ENCODE measurements around the gene PAX8. TPM values are rescaled to one million over a fixed set of nuclear protein-coding genes. Genes with fewer than 3 reads are reported as not detected.

The PAX8 gene
- total and polyA plus RNA-seq, 2 of the 13 experiments (the other 11 are each of a cell fraction or from before 2014, with no cell fraction given) = 1.5 to 8.8 TPM

GRCh38 chr2:113174376-113174750 lies 104.4 kb downstream of the PAX8 start (continued):
- TF ChIP-seq ZNF556 (CRISPR knock-in tag; IDR thresholded peaks at IDR 0.05; ENCODE audit: borderline replicate concordance) (no peak), ELF3 (CRISPR knock-in tag; IDR thresholded peaks at IDR 0.05) (no peak), ZKSCAN8 (CRISPR knock-in tag; IDR thresholded peaks at IDR 0.05; ENCODE audit: borderline replicate concordance) (no peak), NFE2L1 (CRISPR knock-in tag; IDR thresholded peaks at IDR 0.05; ENCODE audit: borderline replicate concordance) (no peak), ZNF546 (CRISPR knock-in tag; conservative IDR thresholded peaks at IDR 0.05) (no peak), SSRP1 (CRISPR knock-in tag; IDR thresholded peaks at IDR 0.05) (no peak), THRA (CRISPR knock-in tag; IDR thresholded peaks at IDR 0.05; ENCODE audit: borderline replicate concordance) (no peak), ZNF230 (CRISPR knock-in tag; IDR thresholded peaks at IDR 0.05) (no peak), GTF2F1 (IDR thresholded peaks at IDR 0.05; ENCODE audit: low read length) (no peak), ZKSCAN1 (IDR thresholded peaks at IDR 0.05; ENCODE audit: low read length) (no peak), ZNF333 (CRISPR knock-in tag; IDR thresholded peaks at IDR 0.05; ENCODE audit: borderline replicate concordance) (no peak), KAT2B (IDR thresholded peaks at IDR 0.05; ENCODE audit: borderline replicate concordance, low read depth, low read length) (no peak), ARNT (IDR thresholded peaks at IDR 0.05) (no peak), POLR2AphosphoS5 (IDR thresholded peaks at IDR 0.05; ENCODE audit: low read depth, low read length) (no peak), HMG20B (CRISPR knock-in tag; conservative IDR thresholded peaks at IDR 0.05) (no peak), ZNF570 (CRISPR knock-in tag; IDR thresholded peaks at IDR 0.05; ENCODE audit: borderline replicate concordance) (no peak), TBX2 (CRISPR knock-in tag; IDR thresholded peaks at IDR 0.05; ENCODE audit: borderline replicate concordance) (no peak), PAXIP1 (CRISPR knock-in tag; conservative IDR thresholded peaks at IDR 0.05) (no peak), SUZ12 (IDR thresholded peaks at IDR 0.05; ENCODE audit: low read depth, low read length) (no peak), MYC (CRISPR knock-in tag; IDR thresholded peaks at IDR 0.05; ENCODE audit: borderline replicate concordance) (no peak), STAG1 (CRISPR knock-in tag; IDR thresholded peaks at IDR 0.05) (no peak), ZNF619 (CRISPR knock-in tag; IDR thresholded peaks at IDR 0.05) (no peak), CAMTA2 (CRISPR knock-in tag; IDR thresholded peaks at IDR 0.05; ENCODE audit: borderline replicate concordance) (no peak), RORA (CRISPR knock-in tag; IDR thresholded peaks at IDR 0.05) (no peak), NFE2 (CRISPR knock-in tag; IDR thresholded peaks at IDR 0.05) (no peak), SIN3A (IDR thresholded peaks at IDR 0.05; ENCODE audit: borderline replicate concordance, low read depth, low read length) (0 out of 2 replicates have a peak, but pooled peaks have one; percentile 11), ZNF841 (CRISPR knock-in tag; IDR thresholded peaks at IDR 0.05; ENCODE audit: borderline replicate concordance) (no peak)
- TF ChIP-seq, protein P1, sequence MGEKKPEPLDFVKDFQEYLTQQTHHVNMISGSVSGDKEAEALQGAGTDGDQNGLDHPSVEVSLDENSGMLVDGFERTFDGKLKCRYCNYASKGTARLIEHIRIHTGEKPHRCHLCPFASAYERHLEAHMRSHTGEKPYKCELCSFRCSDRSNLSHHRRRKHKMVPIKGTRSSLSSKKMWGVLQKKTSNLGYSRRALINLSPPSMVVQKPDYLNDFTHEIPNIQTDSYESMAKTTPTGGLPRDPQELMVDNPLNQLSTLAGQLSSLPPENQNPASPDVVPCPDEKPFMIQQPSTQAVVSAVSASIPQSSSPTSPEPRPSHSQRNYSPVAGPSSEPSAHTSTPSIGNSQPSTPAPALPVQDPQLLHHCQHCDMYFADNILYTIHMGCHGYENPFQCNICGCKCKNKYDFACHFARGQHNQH (CRISPR knock-in tag; IDR thresholded peaks at IDR 0.05) = no peak
- TF ChIP-seq, protein P2, sequence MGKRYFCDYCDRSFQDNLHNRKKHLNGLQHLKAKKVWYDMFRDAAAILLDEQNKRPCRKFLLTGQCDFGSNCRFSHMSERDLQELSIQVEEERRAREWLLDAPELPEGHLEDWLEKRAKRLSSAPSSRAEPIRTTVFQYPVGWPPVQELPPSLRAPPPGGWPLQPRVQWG (CRISPR knock-in tag; IDR thresholded peaks at IDR 0.05; ENCODE audit: borderline replicate concordance, low read depth) = no peak
